Measurements from ENCODE around the gene ZNF689. TPM values are rescaled to one million over a fixed set of nuclear protein-coding genes. Genes with fewer than 3 reads are reported as not detected.

Gene ZNF689
- total RNA-seq, 3 donors from 2014 or later (not counting 1 experiment from before 2014, with no cell fraction given) = 8.8 to 9.3 (median 9.1) TPM

DNA sequence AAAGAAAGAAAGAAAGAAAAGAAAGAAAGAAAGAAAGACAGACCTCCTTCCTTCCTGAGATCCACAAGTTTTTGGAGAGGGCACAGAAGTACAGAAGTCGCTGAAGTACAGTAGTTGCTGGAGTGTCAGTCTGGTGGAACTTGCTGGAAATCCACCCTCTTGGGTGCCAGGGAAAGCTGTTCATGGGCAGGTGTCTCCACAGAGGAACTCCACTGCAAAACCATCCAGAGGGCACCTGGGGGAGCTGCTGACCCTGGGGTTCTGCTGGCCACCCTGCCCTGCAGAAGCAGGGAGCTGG lies 37.0 kb upstream of the ZNF689 start:
- Histone ChIP-seq H3K4me1 (ENCODE audit: control insufficient read depth, insufficient read depth, low read length) (peaks cover 26% of the 10 kb centered on the region), H3K36me3 (ENCODE audit: control insufficient read depth, insufficient read depth, low read length) (no peaks in the 10 kb centered on the region), H3K9me3 (ENCODE audit: control insufficient read depth, insufficient read depth, low read length) (no peaks in the 10 kb centered on the region), H3K27ac (ENCODE audit: low read length) (no peak overlapping the region), H3K4me3 (ENCODE audit: low read length) (no peak overlapping the region), H3K27me3 (ENCODE audit: control insufficient read depth, insufficient read depth, low read length) (no peaks in the 10 kb centered on the region)
- ATAC-seq = no peak
- Mint-ChIP-seq H3K27ac (no peak overlapping the region), H3K27me3 (ENCODE audit: low read depth in 2 of 2) (no peaks in the 10 kb centered on the region), H3K4me1 (peaks cover 23 to 28% of the 10 kb centered on the region in 2 donors), H3K4me3 (no peak overlapping the region), H3K36me3 (no peaks in the 10 kb centered on the region), H3K9me3 (no peaks in the 10 kb centered on the region)
- WGBS (ENCODE audit: insufficient coverage) = 100% methylated on average over 1 of the region's 1 CpG
- no peak for TF ChIP-seq CTCF (IDR thresholded peaks at IDR 0.05)
- DNase-seq = no peak
- intact Hi-C loops (cut with micrococcal nuclease) = no loop called here

DNA sequence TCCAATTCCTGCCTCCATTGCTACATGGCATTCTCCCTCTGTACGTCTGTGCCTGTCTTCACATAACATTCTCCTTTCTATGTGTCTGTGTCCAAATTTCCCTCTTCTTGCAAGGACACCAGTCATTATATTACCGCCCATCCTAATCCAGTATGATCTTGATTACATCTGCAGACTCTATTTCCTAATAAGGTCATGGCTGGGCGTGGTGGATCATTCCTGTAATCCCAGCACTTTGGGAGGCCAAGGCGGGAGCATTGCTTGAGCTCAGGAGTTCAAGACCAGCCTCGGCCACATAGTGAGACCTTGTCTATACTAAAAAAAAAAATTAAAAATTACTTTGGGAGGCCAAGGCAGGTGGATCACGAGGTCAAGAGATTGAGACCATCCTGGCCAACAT lies 35.5 kb upstream of the ZNF689 start:
- H3K27me3 ChIP-seq (ENCODE audit: control insufficient read depth, insufficient read depth, low read length) = no peaks in the 10 kb centered on the region
- WGBS (ENCODE audit: insufficient coverage) = 80% methylated on average over 6 of the region's 6 CpGs
- H3K36me3 ChIP-seq (ENCODE audit: control insufficient read depth, insufficient read depth, low read length) = no peaks in the 10 kb centered on the region
- no peak overlapping the region for H3K27ac Mint-ChIP-seq
- peaks cover 12 to 16% of the 10 kb centered on the region in 2 donors for H3K4me1 Mint-ChIP-seq
- no peaks in the 10 kb centered on the region for H3K9me3 Mint-ChIP-seq
- H3K27me3 Mint-ChIP-seq (ENCODE audit: low read depth in 2 of 2) = no peaks in the 10 kb centered on the region
- H3K4me3 ChIP-seq (ENCODE audit: low read length) = no peak overlapping the region
- peaks cover 18% of the 10 kb centered on the region for H3K4me1 ChIP-seq (ENCODE audit: control insufficient read depth, insufficient read depth, low read length)
- no peaks in the 10 kb centered on the region for H3K9me3 ChIP-seq (ENCODE audit: control insufficient read depth, insufficient read depth, low read length)
- intact Hi-C loops (cut with micrococcal nuclease) = no loop called here
- ATAC-seq = no peak
- no peak for TF ChIP-seq CTCF (IDR thresholded peaks at IDR 0.05)
- H3K36me3 Mint-ChIP-seq = no peaks in the 10 kb centered on the region
- no peak for DNase-seq
- H3K27ac ChIP-seq (ENCODE audit: low read length) = no peak overlapping the region
- no peak overlapping the region for H3K4me3 Mint-ChIP-seq

DNA sequence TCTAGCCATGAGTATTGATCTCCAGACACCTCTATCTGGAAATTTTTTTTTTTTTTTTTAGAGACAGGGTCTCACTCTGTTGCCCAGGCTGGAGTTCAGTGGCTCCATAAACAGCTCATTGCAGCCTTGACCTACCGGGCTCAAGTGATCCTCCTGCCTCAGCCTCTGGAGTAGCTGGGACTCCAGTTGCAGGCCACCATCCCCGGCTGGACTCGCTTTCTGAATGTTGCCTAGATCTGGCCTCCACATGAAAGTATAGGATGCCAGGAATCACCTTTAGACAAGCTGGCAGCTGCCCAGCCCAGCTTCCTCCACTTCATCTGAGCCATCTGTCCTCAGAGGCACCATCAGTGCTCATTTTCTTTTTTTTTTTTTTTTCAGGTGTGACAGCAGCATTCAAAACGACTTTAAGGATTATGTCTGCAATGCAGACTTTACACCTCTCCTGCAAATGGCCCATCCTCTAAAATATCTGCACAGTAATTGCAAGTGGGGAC lies 34.2 kb upstream of the ZNF689 start:
- no peak overlapping the region for H3K27ac Mint-ChIP-seq
- TF ChIP-seq CTCF (IDR thresholded peaks at IDR 0.05) = no peak
- no peak overlapping the region for H3K4me3 ChIP-seq (ENCODE audit: low read length)
- no peaks in the 10 kb centered on the region for H3K27me3 ChIP-seq (ENCODE audit: control insufficient read depth, insufficient read depth, low read length)
- no peak overlapping the region for H3K4me3 Mint-ChIP-seq
- ATAC-seq (no peak), DNase-seq (no peak)
- 74% methylated on average over 4 of the region's 4 CpGs for WGBS (ENCODE audit: insufficient coverage)
- no peaks in the 10 kb centered on the region for H3K9me3 ChIP-seq (ENCODE audit: control insufficient read depth, insufficient read depth, low read length)
- intact Hi-C loops (cut with micrococcal nuclease) = no loop called here
- H3K36me3 Mint-ChIP-seq = no peaks in the 10 kb centered on the region
- H3K9me3 Mint-ChIP-seq = no peaks in the 10 kb centered on the region
- no peaks in the 10 kb centered on the region for H3K27me3 Mint-ChIP-seq (ENCODE audit: low read depth in 2 of 2)
- no peak overlapping the region for H3K27ac ChIP-seq (ENCODE audit: low read length)
- peaks cover 8% of the 10 kb centered on the region for H3K4me1 ChIP-seq (ENCODE audit: control insufficient read depth, insufficient read depth, low read length)
- no peaks in the 10 kb centered on the region for H3K36me3 ChIP-seq (ENCODE audit: control insufficient read depth, insufficient read depth, low read length)
- H3K4me1 Mint-ChIP-seq = peaks cover 0 to 4% of the 10 kb centered on the region in 2 donors

- intact Hi-C loops (cut with micrococcal nuclease) = no loop called here
- Histone ChIP-seq H3K4me3 (ENCODE audit: low read length) (no peak overlapping the region), H3K4me1 (ENCODE audit: control insufficient read depth, insufficient read depth, low read length) (no peaks in the 10 kb centered on the region), H3K27me3 (ENCODE audit: control insufficient read depth, insufficient read depth, low read length) (no peaks in the 10 kb centered on the region), H3K36me3 (ENCODE audit: control insufficient read depth, insufficient read depth, low read length) (no peaks in the 10 kb centered on the region), H3K9me3 (ENCODE audit: control insufficient read depth, insufficient read depth, low read length) (no peaks in the 10 kb centered on the region), H3K27ac (ENCODE audit: low read length) (no peak overlapping the region)
- peaks cover 0 to 4% of the 10 kb centered on the region in 2 donors for H3K4me1 Mint-ChIP-seq
- no peaks in the 10 kb centered on the region for H3K27me3 Mint-ChIP-seq (ENCODE audit: low read depth in 2 of 2)
- no peaks in the 10 kb centered on the region for H3K36me3 Mint-ChIP-seq
- H3K27ac Mint-ChIP-seq = no peak overlapping the region
- no peak for ATAC-seq
- no peak for TF ChIP-seq CTCF (IDR thresholded peaks at IDR 0.05)
- H3K4me3 Mint-ChIP-seq = no peak overlapping the region
- DNase-seq = no peak
- 82% methylated on average over 2 of the region's 3 CpGs for WGBS (ENCODE audit: insufficient coverage)
- no peaks in the 10 kb centered on the region for H3K9me3 Mint-ChIP-seq
Measured at GRCh38 chr16:30641378-30641982, 31.3 kb upstream of the ZNF689 start.

Measured in natural killer cell (primary cell).